ENCODE results near the gene B4GALT1.

GRCh38 chr9:33140401-33141360 is 26.5 kb downstream of the B4GALT1 start:
- no peak for TF ChIP-seq CTCF (IDR thresholded peaks at IDR 0.05)
- TF ChIP-seq POLR2A (IDR thresholded peaks at IDR 0.05) = no peak
- TF ChIP-seq EP300 (IDR thresholded peaks at IDR 0.05) = no peak
